Amygdala (tissue), 56 donors: ENCODE data around the gene ZNF185.

Source experiments
- DNase-seq, 56 donors: peaks; one replicate each; lab custom pipeline; 2025; lab: John Stamatoyannopoulos, UW

The ZNF185 gene

DNA sequence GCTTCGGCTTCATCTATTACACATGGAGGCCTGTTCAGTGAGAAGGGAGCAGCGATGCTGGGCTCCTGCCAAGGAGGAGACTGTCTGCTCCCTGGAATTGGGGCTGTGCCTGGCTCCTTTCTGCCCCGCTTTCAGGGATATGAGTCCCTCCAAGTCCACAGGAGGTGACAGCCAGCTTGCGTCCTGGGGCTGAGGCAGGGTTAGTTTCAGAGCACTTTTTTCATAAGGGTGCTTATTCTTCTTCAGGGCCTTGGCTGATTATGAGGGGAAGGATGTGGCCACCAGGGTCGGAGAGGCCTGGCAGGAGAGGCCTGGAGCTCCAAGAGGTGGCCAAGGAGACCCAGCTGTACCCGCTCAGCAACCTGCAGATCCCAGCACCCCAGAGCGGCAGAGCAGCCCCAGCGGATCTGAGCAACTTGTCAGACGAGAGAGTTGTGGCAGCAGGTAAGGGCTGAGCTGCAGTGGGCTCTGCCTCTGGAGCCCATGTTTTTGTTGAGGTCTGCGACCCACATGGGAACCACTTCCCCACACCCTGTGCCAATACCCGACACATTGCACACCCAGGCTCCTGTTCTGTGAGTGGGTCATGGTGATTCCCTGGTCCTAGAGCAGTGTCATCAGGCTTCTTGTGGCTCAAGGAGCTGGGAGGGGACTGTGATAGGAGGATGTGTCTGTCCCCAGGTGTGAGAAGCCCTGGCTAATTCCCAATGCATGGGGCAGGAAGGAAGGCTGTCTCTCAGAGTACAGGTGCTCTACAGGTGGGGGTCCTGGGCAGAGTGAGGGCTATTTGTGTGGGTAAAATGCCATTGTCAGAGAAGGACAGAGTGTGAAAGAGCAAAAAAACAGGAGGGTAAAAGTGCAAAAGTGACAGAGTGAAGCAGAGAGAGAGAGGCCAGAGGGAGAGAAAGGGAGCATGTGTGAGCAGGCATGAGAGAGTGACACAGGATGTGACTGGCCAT is 47.4 kb downstream of the ZNF185 start:
- DNase-seq: no peak

DNA sequence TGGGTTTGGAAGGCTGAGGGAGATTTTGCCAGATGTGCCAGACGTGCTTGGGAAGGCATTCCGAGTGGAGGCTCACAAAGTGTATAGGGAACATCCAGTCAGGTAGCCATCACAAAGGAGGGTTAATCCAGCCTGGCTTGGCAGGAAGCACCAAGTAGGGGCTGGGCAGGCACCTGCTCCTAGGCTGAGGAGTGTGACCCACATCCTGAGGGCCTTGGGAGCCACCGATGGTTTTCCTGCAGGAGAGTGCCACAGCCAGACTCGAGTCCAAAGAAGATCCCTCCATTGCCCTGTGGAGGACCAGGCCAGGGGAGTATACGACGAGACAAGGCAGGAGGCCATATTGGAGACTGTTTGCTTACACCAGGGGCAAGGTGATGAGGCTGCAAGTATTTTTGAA is 48.8 kb downstream of the ZNF185 start:
- no peak for DNase-seq
